Activated CD8-positive, alpha-beta memory T cell treated with anti-CD3 and anti-CD28 coated beads, Interleukin-2, amount 10 ng/mL, durations not matched to agents 7 days and 5 days (primary cell): ENCODE data around the gene XYLT1. TPM values are rescaled to one million over a fixed set of nuclear protein-coding genes. Genes with fewer than 3 reads are reported as not detected.
A peak's percentile ranks its signal among the peaks of the same experiment; 100 is the strongest.

Experiments used
- ATAC-seq: fragments of 150-1000 bp; cut with Tn5 transposase; one replicate; pipeline ENCODE4 v1.10.0; 2021; ENCODE audit warnings: moderate library complexity
- CTCF ChIA-PET: fragments of 350-600 bp; sonication (Branson Sonifier 250); formaldehyde crosslinking; loops from one replicate; lab custom pipeline; 2021; ENCODE audit warnings: antibody characterized with exemption; lab: Charles Lee
- DNase-seq: peaks from one replicate; pipeline ENCODE4 v3.0.0-alpha.2; 2020
- H3K27ac Mint-ChIP-seq: one replicate; pipeline ENCODE4 v1.8.0; 2021; ENCODE audit warnings: mild to moderate bottlenecking, mixed read lengths
- H3K27me3 Mint-ChIP-seq: one replicate; pipeline ENCODE4 v1.8.0; 2021; ENCODE audit warnings: mixed read lengths
- H3K36me3 Mint-ChIP-seq: one replicate; pipeline ENCODE4 v1.8.0; 2021; ENCODE audit warnings: mild to moderate bottlenecking, mixed read lengths
- H3K4me1 Mint-ChIP-seq: one replicate; pipeline ENCODE4 v1.8.0; 2021; ENCODE audit warnings: mixed read lengths
- H3K4me3 Mint-ChIP-seq: one replicate; pipeline ENCODE4 v1.8.0; 2021; ENCODE audit warnings: mild to moderate bottlenecking, moderate library complexity, mixed read lengths
- H3K9me3 Mint-ChIP-seq: one replicate; pipeline ENCODE4 v1.8.0; 2022; ENCODE audit warnings: low read depth, mixed read lengths
- total RNA-seq, 2 experiments: library from RNA; stranded (reverse); gene quantifications; one replicate each; pipeline ENCODE4 v1.2.3, GENCODE V29; 2021

Gene XYLT1
- total RNA-seq, 2 experiments from 2014 or later: 35.7 to 40.9 TPM

GRCh38 chr16:17446661-17447060 is 24.1 kb downstream of the XYLT1 start:
- DNase-seq (no peak), ATAC-seq (no peak)
- Mint-ChIP-seq H3K27ac (no peak overlapping the region), H3K4me1 (peaks cover 36% of the 10 kb centered on the region), H3K4me3 (no peak overlapping the region), H3K36me3 (peaks cover 23% of the 10 kb centered on the region), H3K9me3 (no peaks in the 10 kb centered on the region), H3K27me3 (no peaks in the 10 kb centered on the region)
- CTCF ChIA-PET: interaction anchor here (1.2 kb wide), 1 partner anchor 25 kb away, joined by 3 read pairs; no protein-coding TSS in a partner anchor

GRCh38 chr16:17445421-17445820 is 25.3 kb downstream of the XYLT1 start:
- Mint-ChIP-seq H3K36me3 (peaks cover 19% of the 10 kb centered on the region), H3K27me3 (no peaks in the 10 kb centered on the region), H3K9me3 (no peaks in the 10 kb centered on the region), H3K27ac (no peak overlapping the region), H3K4me1 (peaks cover 30% of the 10 kb centered on the region), H3K4me3 (no peak overlapping the region)
- CTCF ChIA-PET: no interaction called here
- DNase-seq (no peak), ATAC-seq (no peak)

GRCh38 chr16:17444658-17445057 is 26.1 kb downstream of the XYLT1 start:
- peaks cover 23% of the 10 kb centered on the region for H3K36me3 Mint-ChIP-seq

GRCh38 chr16:17440131-17440530 is 30.6 kb downstream of the XYLT1 start:
- CTCF ChIA-PET: no interaction called here
- ATAC-seq (no peak), DNase-seq (no peak)
- peaks cover 47% of the 10 kb centered on the region for H3K36me3 Mint-ChIP-seq
- no peak overlapping the region for H3K4me3 Mint-ChIP-seq
- H3K27ac Mint-ChIP-seq: no peak overlapping the region
- H3K9me3 Mint-ChIP-seq: no peaks in the 10 kb centered on the region
- peaks cover 28% of the 10 kb centered on the region for H3K4me1 Mint-ChIP-seq
- no peaks in the 10 kb centered on the region for H3K27me3 Mint-ChIP-seq

More at GRCh38 chr16:17444658-17445057, 26.1 kb downstream of the XYLT1 start:
- DNase-seq (no peak), ATAC-seq (no peak)
- H3K4me3 Mint-ChIP-seq: no peak overlapping the region
- CTCF ChIA-PET: no interaction called here
- H3K27me3 Mint-ChIP-seq: no peaks in the 10 kb centered on the region
- no peak overlapping the region for H3K27ac Mint-ChIP-seq
- H3K9me3 Mint-ChIP-seq: no peaks in the 10 kb centered on the region
- H3K4me1 Mint-ChIP-seq: peaks cover 32% of the 10 kb centered on the region

- ATAC-seq (peak; percentile 73), DNase-seq (no peak)
- Mint-ChIP-seq H3K4me1 (peaks cover 28% of the 10 kb centered on the region), H3K36me3 (peaks cover 42% of the 10 kb centered on the region), H3K9me3 (no peaks in the 10 kb centered on the region), H3K27me3 (no peaks in the 10 kb centered on the region), H3K4me3 (peak overlapping the region; percentile 36), H3K27ac (peak overlapping the region; percentile 52)
- CTCF ChIA-PET: interaction anchor here (0.5 kb wide), 1 partner anchor 65 kb away, joined by 3 read pairs; no protein-coding TSS in a partner anchor
Observed at GRCh38 chr16:17439580-17439979, 31.2 kb downstream of the XYLT1 start.

GRCh38 chr16:17437981-17438380 is 32.8 kb downstream of the XYLT1 start:
- H3K27ac Mint-ChIP-seq: no peak overlapping the region
- DNase-seq: no peak
- peaks cover 44% of the 10 kb centered on the region for H3K36me3 Mint-ChIP-seq
- no peak overlapping the region for H3K4me3 Mint-ChIP-seq
- H3K9me3 Mint-ChIP-seq: no peaks in the 10 kb centered on the region
- ATAC-seq: no peak
- CTCF ChIA-PET: no interaction called here
- H3K4me1 Mint-ChIP-seq: peaks cover 31% of the 10 kb centered on the region
- no peaks in the 10 kb centered on the region for H3K27me3 Mint-ChIP-seq

- peaks cover 45% of the 10 kb centered on the region for H3K36me3 Mint-ChIP-seq
- no peak overlapping the region for H3K27ac Mint-ChIP-seq
- H3K27me3 Mint-ChIP-seq: no peaks in the 10 kb centered on the region
- ATAC-seq (no peak), DNase-seq (no peak)
- no peak overlapping the region for H3K4me3 Mint-ChIP-seq
- peaks cover 31% of the 10 kb centered on the region for H3K4me1 Mint-ChIP-seq
- CTCF ChIA-PET: no interaction called here
- H3K9me3 Mint-ChIP-seq: no peaks in the 10 kb centered on the region
Observed at GRCh38 chr16:17437127-17437720, 33.5 kb downstream of the XYLT1 start.

- CTCF ChIA-PET: interaction anchor here (1.5 kb wide), 1 partner anchor 19 kb away, joined by 5 read pairs; no protein-coding TSS in a partner anchor
- H3K27ac Mint-ChIP-seq: no peak overlapping the region
- H3K4me1 Mint-ChIP-seq: peaks cover 25% of the 10 kb centered on the region
- ATAC-seq: no peak
- H3K36me3 Mint-ChIP-seq: peaks cover 46% of the 10 kb centered on the region
- H3K9me3 Mint-ChIP-seq: no peaks in the 10 kb centered on the region
- no peaks in the 10 kb centered on the region for H3K27me3 Mint-ChIP-seq
- no peak overlapping the region for H3K4me3 Mint-ChIP-seq
- no peak for DNase-seq
Observed at GRCh38 chr16:17435318-17435717, 35.4 kb downstream of the XYLT1 start.

GRCh38 chr16:17433577-17434451 is 36.9 kb downstream of the XYLT1 start:
- no peaks in the 10 kb centered on the region for H3K9me3 Mint-ChIP-seq
- peaks cover 12% of the 10 kb centered on the region for H3K4me1 Mint-ChIP-seq
- H3K4me3 Mint-ChIP-seq: no peak overlapping the region
- no peaks in the 10 kb centered on the region for H3K27me3 Mint-ChIP-seq
- CTCF ChIA-PET: interaction anchor here (1.5 kb wide), 1 partner anchor 17 kb away, joined by 5 read pairs; no protein-coding TSS in a partner anchor
- H3K27ac Mint-ChIP-seq: no peak overlapping the region
- peaks cover 40% of the 10 kb centered on the region for H3K36me3 Mint-ChIP-seq
- DNase-seq (no peak), ATAC-seq (no peak)

- ATAC-seq (no peak), DNase-seq (no peak)
- Mint-ChIP-seq H3K9me3 (no peaks in the 10 kb centered on the region), H3K27me3 (no peaks in the 10 kb centered on the region), H3K4me3 (no peak overlapping the region), H3K27ac (no peak overlapping the region), H3K4me1 (peaks cover 5% of the 10 kb centered on the region), H3K36me3 (peaks cover 33% of the 10 kb centered on the region)
- CTCF ChIA-PET: no interaction called here
Observed at GRCh38 chr16:17432901-17433576, 37.7 kb downstream of the XYLT1 start.

GRCh38 chr16:17431968-17432625 is 38.7 kb downstream of the XYLT1 start:
- CTCF ChIA-PET: no interaction called here
- Mint-ChIP-seq H3K4me1 (peaks cover 5% of the 10 kb centered on the region), H3K36me3 (peaks cover 29% of the 10 kb centered on the region), H3K27ac (no peak overlapping the region), H3K4me3 (no peak overlapping the region), H3K9me3 (no peaks in the 10 kb centered on the region), H3K27me3 (no peaks in the 10 kb centered on the region)
- DNase-seq: no peak
- ATAC-seq: no peak

- no peaks in the 10 kb centered on the region for H3K27me3 Mint-ChIP-seq
- no peaks in the 10 kb centered on the region for H3K9me3 Mint-ChIP-seq
- DNase-seq: no peak
- ATAC-seq: no peak
- peaks cover 5% of the 10 kb centered on the region for H3K4me1 Mint-ChIP-seq
- CTCF ChIA-PET: no interaction called here
- no peak overlapping the region for H3K27ac Mint-ChIP-seq
- peaks cover 27% of the 10 kb centered on the region for H3K36me3 Mint-ChIP-seq
- H3K4me3 Mint-ChIP-seq: no peak overlapping the region
Observed at GRCh38 chr16:17431012-17431411, 39.7 kb downstream of the XYLT1 start.

GRCh38 chr16:17426451-17426850 is 44.3 kb downstream of the XYLT1 start:
- Mint-ChIP-seq H3K36me3 (peaks cover 14% of the 10 kb centered on the region), H3K27ac (no peak overlapping the region)

More at GRCh38 chr16:17426451-17426850, 44.3 kb downstream of the XYLT1 start:
- ATAC-seq: no peak
- CTCF ChIA-PET: no interaction called here
- H3K9me3 Mint-ChIP-seq: no peaks in the 10 kb centered on the region
- H3K27me3 Mint-ChIP-seq: no peaks in the 10 kb centered on the region
- no peak for DNase-seq
- peaks cover 3% of the 10 kb centered on the region for H3K4me1 Mint-ChIP-seq
- H3K4me3 Mint-ChIP-seq: no peak overlapping the region
